Activated T-cell treated with anti-CD3 and anti-CD28 coated beads for 4 hours (primary cell): ENCODE results near the gene TNRC18.
"Not testable (repeated sequence)": the region's sequence is repeated elsewhere in the genome, so short reads cannot be mapped to it uniquely, and the experiment has no call there.

Experiments
- DNase-seq: peaks from one replicate; pipeline ENCODE4 v3.0.0-alpha.2; 2020

Gene TNRC18

GRCh38 chr7:5263066-5263465, 160.6 kb downstream of the TNRC18 start:
- not testable (repeated sequence) for DNase-seq

DNA sequence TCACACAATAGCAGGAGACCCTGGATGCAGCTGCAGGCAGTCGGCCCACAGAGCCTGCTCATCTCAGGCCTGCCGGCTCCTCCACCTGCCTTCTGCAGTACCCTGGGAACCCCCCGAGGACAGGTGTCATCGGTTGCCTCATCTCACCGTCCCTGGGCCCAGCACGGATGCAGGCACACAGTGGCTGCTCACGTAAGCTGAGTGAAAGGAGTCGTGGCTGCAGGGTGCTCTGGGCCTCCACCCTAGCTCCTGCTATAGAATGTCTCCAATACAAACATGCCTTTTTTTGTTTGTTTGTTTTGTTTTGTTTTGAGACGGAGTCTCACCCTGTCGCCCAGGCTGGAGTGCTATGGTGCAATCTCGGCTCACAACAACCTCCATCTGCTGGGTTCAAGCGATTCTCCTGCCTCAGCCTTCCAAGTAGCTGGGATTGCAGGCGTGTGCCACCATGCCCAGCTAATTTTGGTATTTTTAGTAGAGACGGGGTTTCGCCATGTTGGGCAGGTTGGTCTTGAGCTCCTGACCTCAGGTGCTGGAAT, 163.0 kb downstream of the TNRC18 start:
- not testable (repeated sequence) for DNase-seq
